GM19463 (cell line): ENCODE measurements around the gene TP53I11.

Experiments used
- ATAC-seq: cut with Tn5 transposase; IDR thresholded peaks from one replicate; pipeline ENCODE4 v1.9.1; 2021; ENCODE audit warnings: mild to moderate bottlenecking, moderate library complexity; ENCODE audit not compliant: unreplicated experiment

Gene TP53I11

DNA sequence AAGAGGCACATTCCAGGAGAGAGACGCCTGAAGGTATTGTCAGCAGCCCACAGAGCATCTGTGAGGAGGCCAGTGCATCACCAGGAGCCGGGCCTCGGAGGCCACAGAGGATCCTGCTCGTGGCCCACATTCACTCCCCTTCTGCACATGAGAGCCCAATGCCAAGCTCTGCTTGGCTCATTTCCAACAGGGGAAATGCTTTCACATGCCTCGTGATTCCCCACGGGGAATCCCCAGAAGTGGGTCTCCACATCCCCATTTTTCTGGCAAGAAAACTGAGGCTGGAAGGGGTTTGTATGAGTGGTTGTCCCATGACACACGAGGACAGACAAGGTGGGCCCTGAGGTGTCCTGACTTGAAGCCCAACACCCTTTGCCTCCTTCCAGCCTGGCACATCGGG is 34.4 kb downstream of the TP53I11 start:
- no peak for ATAC-seq

DNA sequence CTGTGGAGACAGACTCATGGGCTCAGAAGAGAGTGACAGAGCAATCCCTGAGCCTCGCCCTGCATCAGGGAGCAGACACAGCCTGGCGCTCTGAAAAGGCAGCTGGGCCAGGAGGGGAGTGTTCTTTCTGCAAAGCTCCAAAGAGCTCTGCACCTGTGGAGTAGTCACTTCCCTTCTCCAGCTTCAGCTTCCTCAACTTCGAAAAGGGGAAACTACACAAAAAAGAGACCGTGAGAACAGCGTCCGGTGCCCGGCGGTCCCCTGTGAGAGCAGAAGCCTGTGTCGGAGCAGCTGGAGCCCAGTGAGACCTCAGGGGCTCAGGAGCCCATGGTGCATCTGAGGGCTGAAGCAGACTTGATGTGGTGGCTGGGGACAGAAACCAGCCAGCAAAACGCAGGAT is 35.1 kb downstream of the TP53I11 start:
- no peak for ATAC-seq

DNA sequence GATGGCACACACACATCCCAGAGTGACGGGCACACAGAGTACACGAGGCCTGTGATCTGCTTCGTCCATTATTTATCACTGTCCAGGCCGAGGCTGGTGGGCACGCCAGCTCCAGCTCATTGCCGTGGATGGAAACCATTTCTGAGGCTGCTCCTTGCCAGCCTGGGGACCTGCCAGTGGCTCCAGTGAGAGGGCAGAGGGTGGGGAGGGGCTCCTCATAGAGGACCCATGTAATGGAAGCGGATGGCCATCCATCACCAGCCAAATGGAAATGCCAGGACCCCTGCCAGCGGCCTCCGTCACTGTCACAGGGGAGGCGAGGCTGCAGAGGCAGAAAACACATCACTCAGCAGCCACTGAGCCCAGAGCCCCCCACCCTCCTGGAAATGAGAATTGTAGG is 35.7 kb downstream of the TP53I11 start:
- ATAC-seq, result no peak

DNA sequence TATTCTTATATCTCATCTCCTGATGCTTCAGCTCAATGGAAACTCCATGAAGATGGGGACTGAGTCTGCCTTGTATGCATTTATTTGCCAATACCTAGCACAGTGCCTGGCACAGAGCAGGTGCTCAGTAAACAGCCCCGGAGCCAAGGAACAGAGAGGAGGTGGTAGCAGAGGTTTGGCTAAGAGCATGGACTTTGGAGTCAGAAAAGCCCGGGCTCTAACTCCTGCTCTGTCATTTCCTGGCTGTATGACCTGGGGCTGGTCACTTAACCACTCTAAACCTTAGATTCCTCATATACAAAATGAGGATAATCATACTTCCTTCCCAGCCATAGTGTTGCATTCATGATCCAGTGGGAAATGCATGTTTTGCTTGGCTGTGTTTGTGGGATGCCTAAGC is 36.6 kb downstream of the TP53I11 start:
- ATAC-seq, result no peak

- no peak for ATAC-seq
Measured at GRCh38 chr11:44913502-44913901, 37.2 kb downstream of the TP53I11 start.

DNA sequence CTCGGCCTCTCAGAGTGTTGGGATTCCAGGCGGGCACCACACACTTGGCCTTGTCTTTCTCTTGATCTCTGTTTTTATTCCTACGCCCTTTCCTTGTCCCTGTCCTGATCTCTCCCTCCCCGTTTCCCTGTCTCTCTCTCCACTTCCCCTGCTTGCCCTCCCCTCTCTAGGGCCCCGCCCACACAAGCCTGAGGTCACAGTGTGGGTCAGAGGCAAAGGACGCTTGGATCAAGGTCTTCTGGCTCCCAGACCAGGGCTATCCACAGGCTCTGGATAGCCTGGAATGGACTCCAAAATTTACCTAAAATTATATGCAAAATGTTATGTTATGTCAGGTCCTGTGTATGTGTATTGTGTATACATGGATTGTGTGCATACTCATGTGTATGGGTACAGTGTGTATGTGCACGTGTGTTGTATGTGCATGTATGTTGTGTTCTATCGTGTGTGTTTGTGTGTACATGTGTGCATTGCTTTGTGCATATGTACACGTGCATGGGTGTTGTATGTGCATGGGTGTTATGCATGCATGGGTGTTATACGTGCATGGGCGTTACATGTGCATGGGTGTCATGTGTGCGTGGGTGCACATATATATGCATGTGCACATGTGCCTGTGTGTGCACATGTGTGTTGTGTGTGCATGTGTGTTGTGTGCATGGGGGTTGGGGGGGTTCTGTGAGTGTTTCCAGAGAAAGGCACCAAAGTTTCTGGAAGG is 38.3 kb downstream of the TP53I11 start:
- no peak for ATAC-seq

DNA sequence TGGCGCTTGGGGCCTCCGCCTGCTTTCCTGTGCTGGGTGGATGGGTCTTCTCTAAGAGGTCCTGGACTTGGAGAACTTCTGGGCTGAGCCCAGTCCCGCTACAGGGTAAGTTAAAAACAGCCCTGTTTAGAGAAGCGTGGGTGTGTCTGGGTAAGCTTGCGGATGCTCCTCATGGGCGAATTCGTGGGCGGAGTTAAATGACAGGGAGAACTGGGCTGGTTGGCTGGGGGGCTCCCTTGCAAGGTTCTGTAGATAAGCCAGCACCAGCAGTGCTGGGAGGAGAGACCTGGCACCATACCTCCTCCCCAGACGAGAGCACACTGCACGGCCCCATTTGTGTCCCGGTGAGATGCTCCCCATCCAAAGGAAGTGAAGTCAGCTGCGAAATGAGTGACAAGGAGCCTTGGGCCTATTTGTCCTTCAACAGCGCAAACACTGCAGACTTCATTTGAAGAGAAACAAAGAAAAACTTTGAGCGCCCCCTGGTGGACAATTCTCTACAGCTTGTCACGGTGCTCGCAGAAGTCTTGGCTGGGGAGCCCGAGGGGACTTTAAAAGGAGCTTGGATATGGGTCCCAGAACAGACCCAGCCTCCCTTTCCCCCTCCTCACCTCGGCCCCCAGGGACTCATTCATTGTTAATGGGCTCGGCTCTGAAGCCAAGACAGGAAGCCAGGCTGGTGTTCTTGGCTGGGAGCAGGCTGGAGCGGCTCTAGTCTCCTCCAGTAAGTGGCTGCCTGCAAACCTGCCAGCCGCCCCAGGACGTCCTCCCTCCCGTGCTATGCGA is 39.5 kb downstream of the TP53I11 start:
- peak; percentile 58 for ATAC-seq

GRCh38 chr11:44910591-44910990 is 40.1 kb downstream of the TP53I11 start:
- ATAC-seq, result no peak

GRCh38 chr11:44909557-44909956 is 41.1 kb downstream of the TP53I11 start:
- no peak for ATAC-seq

DNA sequence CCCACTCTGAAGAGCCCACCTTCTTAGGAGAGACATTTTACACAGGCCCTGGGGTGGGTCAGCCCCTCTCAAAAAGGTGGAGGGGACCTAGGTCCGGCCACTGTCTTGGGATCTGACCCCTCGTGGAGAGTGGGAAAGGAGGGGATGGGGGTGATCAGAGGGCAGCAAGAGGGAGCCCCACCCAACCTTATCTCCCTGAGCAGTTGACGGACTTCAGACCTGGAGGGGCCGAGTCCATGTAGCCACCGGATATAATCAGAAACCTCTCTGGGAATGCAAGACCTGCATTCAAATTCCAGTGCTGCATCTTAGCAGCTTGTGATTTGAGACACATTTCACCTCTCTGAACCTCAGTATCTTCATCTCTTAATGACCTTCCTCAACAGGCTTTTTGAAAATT is 44.0 kb downstream of the TP53I11 start:
- no peak for ATAC-seq

GRCh38 chr11:44905131-44905866 is 45.4 kb downstream of the TP53I11 start:
- no peak for ATAC-seq

GRCh38 chr11:44904261-44905020 is 46.2 kb downstream of the TP53I11 start:
- ATAC-seq, result no peak

GRCh38 chr11:44903518-44903917 is 47.2 kb downstream of the TP53I11 start:
- ATAC-seq, result no peak

DNA sequence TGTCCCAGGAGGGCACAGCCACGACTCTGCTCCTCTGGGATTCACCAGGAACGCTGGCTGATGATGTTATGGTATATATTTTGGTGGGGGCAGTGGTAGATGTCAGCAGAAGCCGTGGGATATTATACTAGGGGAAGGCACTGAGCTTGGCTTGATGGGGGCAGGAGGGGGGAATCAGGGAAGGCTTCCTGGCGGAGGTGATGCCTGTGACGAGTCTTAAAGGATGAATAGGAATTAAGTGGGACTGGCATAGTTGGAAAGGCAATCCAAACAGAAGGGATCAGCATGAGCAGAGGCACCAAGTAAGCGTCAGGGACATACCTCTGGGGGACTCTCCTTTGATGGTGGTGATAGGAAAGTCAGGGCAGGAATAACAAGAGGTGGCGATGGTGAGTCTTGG is 47.6 kb downstream of the TP53I11 start:
- ATAC-seq, result no peak

DNA sequence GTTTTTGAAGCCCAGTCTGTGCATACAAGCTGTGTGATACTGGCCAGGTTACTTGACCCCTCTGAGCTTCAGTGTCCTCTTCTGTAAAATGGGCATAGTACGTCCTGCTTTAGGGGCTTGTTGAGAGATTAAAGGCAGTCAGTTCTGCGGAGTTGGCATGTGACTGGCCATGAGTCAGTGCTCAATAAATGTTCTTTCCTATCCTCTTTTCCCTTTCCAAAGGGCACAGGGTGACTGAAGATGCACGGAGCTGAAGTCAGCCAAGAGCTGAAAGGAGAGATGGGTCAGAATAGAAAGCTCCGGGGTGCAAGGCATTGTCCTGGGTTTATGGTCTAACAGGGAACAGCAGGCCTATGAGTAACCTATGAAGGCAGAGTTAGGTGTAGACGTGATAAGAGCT is 48.9 kb downstream of the TP53I11 start:
- no peak for ATAC-seq

DNA sequence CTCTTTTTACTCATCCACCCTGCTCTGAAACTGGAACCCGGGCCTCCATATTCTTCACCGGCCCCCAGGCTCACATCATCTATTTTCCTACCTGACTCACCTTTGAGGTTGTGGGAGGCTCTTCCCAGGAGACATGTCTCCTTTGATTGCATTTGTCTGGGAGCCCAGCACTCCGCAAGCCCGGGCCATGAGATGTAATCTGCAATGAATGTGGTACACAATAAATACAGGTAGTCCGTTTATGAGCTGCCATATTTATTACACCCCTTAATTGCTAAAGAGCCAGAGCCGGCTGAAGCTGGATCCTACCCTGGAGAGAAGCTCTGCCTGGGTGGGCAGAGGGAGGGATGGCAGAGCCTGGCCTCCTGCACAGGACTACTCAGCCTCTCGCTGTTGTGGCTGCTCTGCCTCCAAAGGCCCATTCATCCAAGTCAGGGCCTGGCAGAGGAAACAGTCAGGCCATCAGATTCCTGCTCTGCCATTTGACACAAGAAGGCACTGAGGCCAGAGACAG is 49.5 kb downstream of the TP53I11 start:
- no peak for ATAC-seq

DNA sequence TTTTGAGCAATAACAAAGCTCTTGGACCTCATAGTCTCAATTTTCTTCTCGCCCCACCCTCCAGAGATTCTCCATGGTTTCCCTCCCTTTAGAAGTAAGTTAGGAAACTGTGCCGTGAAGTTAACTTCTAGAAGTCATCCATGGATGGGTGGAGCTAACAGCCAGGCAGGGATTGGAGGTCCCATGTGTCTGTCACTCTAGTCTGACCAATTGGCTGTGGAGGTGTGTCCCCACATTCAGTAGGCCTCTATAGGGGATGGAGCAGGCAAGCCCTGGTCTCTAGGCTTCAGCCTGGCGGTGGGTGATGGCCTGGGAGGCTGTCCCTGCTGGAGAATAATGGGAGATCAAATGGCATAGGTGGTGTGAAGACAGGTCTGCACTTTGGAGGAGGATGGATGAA is 50.7 kb downstream of the TP53I11 start:
- no peak for ATAC-seq

DNA sequence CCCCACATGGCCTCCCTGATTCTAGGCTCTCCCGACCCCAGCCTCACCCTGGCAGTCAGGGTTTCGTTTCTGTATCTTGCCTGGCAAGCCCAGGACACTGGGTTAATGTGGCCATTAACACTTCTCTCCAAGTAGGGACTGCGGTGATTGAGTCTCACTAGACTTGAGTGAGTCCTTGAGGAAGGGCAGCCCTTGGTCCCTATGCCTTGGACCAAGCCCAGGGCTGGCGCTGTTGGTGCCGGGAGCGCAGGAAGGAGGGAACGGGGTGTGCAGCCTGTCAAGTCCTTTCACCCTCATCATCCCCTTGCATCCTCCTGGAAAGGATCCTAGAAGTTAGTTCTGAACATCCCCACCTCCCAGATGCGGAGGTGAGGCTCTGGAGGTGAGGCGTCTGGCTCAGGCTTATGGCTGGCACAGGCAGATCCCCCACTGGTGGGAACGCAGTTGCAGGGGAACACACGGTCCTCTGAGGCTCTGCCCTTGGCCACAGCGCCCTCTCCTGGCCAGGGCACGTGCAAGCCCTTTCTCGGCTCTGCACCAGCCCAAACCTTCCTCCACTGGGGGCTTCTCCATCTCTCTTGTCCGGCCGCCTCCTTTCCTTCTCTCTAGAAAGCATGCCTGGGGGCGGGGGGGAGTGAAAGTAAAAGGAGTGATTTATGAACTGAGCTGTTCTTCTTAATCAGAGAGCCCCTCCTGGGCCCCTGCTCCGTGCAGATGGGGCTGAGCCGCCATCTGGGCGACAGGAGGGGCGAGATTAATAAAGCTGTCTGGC is 56.7 kb downstream of the TP53I11 start:
- ATAC-seq, result no peak

- no peak for ATAC-seq
Measured at GRCh38 chr11:44893308-44893822, 57.3 kb downstream of the TP53I11 start.

DNA sequence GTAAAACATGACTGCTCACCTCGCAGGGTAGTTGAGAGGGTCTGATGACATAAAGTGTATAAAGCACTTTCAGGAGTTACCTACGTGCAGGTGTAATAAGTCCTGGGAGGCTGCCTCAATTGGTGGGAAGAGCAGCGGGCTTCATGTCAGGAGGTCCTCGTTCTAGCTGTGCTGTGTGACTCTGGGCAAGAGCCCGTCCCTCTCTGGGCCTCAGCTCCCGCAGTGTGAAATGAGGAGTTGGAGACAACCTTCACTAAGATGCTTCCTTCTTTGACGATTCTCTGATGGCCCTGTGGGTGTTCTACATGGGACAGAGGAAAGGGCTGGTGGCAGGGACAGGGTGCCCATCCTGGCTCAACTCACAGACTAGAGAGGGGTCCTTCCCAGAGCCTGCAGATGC is 57.8 kb downstream of the TP53I11 start:
- no peak for ATAC-seq
